HG02798 (cell line): Measurements from ENCODE around the gene OLR1.

Experiments used
- ATAC-seq: cut with Tn5 transposase; IDR thresholded peaks from one replicate; pipeline ENCODE4 v1.9.1; 2021; ENCODE audit warnings: mild to moderate bottlenecking; ENCODE audit not compliant: unreplicated experiment, poor library complexity

The OLR1 gene

DNA sequence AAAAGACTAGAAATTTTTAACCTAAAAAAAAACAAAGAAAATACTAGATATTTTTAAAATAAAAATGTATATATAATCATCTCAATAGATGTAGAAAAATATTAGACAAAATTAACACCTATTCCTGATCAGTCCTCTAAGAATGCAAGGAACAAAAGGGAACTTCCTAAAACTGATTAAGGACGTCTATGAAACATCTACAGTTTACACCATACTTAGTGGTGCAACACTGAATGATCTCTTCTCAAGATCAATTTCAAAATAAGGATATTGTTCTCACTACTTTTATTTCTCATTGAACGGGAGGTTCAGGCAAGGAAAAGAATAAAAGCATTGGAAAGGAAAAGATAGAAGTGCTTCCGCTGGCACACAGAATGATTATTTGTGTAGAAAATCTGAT, 16.0 kb downstream of the OLR1 start:
- no peak for ATAC-seq

DNA sequence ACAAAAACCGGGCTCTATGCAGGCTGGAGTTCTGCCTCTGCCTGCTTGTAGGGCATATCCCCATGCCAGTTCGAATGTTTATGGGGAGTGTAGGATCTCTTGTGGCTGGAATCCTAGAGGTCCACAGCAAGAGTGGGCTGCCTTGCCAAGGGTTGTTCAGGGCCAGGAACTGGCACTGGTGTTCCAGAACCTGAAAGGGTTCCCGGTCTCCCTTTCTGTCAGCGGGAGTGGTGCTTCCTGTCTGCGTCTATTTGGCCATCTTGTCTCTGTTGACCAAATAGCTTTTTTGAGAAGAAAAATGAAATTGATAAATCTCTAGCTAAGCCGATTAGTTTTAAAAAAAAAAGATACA, 17.8 kb downstream of the OLR1 start:
- no peak for ATAC-seq

DNA sequence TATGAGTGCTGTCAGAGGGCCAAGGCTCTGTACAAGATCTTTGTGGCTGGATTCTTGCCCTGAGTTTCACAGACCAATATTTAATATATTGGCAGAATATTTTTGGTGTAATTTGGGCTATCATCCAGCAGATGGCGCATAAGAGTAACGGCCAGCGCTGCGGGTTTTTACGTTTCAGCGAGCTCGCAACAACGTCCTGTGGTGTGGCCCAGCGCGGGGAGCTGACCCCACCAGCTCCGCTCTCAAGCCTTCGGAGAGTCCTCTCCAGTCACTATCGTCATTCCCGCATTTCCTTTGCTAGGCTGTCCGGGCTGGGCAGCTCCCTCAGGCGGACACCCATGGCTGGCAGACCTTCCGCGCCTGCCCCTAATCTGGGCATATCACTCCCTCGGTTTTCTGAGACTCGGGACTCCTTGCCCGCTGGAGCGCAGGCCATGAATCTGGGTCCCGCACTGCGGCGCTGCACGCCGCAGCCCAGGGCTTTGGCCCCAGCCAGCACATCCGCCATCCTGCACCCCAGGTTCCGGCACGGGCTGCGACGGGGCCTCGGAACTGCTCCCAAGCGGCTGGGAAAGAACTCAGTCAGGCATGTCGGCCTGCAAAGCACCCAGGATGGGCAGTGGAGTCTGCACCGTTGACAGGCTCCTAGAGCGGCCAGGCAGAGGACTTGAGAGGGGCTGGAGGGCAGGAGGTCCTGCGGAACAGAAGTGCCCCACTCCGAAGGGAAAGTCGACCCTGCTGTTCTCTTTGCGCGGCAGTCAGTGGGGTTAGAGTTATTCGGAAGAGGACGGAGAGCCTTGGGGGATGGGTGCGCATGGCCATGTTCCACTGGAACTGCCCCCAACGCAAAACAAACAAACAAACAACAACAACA, 18.4 kb downstream of the OLR1 start:
- ATAC-seq = peak; percentile 69

DNA sequence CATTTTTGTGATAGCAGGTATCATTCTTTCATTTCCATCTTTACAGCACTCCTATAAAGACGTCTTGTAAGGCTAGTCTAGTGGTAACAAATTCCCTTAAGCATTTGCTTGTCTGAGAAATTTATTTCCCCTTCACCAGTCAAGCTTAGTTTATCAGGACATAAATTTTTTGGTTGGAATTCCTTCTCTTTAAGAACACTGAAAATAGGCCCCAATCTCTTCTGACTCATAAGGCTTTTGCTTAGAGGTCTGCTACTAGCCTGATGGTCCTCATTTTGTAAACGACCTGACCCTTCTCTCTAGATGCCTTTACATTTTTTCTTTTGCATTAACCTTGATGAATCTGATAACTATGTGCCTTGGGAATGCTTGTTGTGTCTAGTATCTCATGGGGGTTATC, 20.3 kb downstream of the OLR1 start:
- ATAC-seq = no peak

DNA sequence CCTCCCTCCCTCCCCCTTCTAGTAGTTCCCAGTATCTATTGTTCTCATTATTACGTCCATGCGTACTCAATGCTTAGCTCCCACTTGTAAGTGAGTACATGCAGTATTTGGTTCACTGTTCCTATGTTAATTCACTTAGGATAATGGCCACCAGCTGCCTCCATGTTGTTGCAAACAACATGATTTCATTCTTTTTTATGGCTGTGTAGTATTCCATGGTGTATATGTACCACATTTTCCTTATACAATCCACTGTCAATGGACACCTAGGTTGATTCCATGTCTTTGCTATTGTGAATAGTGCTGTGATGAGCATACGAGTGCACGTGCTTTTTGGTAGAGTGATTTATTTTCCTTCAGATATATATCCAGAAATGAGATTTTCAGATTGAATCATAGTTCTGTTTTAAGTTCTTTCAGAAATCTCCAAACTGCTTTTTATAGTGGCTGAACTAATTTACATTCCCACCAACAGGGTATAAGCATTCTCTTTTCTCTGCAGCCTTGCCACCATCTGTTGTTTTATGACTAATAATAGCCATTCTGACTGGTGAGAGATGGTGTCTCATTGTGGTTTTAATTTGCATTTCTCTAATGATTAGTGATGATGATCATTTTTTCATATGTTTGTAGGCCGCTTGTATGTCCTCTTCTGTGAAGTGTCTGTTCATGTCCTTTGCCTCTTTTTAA, 24.1 kb downstream of the OLR1 start:
- ATAC-seq = peak; percentile 70

DNA sequence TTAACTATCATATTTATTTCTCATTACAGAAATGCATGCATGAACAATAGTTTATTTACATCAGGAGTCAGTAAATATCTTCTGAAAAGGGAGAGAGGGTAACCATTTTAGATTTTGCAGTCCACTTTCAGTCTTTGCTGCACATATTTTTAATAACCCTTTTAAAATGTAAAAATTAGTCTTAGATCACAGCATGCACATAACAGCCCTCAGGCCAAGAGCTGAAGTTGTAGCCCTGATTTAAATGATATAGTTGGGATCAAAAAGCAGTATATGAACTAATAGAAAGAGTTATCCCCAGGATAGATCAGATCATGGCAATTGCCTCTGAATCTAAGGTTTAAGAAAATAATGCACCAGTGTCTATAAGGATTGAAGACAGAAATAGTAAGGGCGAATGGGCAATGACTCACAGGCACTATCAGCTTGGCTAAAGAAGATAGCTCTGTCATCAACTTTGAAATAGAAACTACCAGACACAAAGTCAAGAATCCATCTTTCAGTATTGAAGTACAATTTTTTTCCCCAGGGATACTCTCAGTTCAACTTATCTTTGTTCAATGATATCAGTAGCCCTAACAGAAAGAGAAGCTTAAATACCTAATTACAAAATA, 28.8 kb downstream of the OLR1 start:
- ATAC-seq = no peak

DNA sequence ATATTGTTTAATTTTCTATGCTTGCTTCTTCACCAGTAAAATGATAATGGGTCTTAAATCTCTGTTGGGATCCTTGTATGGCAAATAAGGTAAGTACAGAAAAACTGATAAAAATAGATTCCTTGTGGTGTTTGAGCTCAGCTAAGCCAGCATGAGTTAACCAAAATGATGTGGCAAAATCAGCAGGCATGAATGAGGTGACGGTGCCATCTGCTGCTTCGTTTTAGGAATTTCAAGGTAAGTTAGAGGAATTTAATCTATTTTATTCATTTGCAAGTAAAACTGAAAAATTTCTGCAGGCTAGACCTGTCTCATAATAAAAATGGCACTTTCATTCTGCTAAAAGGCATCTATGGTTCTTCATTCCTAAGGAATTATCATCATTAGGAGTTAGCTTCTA, 31.9 kb downstream of the OLR1 start:
- no peak for ATAC-seq

DNA sequence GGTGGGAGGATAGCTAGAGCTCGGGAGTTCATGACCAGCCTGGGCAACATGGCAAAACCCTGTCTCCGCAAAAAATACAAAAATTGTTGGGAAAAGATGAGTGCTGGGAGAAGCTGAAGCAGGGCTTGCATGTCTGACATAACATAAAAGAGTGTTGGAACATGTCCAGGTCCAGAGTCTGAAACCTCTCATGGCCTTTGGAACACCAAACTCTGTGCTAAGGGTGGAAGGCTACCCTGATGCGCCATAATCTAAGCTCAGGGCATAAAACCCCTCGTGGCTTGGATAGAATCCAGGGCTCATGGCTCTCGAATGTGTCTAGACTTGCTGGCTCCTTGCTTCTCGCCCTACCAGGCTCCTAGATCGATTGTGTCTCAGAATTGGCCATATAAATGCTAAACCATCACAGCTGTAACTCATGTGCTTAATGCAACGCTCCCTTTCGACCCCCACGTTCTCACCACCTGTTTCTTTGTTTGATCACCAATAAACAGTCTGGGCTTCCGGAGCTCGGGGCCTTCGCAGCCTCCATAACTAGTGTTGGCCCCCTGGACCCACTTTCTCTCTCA, 35.2 kb downstream of the OLR1 start:
- ATAC-seq = no peak

DNA sequence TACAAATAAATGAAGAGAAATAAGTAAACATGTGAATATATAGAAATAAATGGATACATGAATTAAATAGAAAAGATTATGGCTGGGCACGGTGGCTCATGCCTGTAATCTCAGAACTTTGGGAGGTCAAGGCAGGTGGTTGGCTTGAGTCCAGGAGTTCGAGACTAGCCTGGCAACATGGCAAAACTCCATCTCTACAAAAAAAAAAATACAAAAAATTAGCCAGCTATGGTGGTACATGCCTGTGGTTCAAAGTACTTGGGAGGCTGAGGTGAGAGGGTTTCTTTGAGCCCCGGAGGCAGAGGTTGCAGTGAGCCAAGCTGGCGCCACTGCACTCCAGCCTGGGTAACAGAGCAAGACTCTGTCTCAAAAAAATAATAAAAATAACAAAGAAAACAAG, 36.8 kb downstream of the OLR1 start:
- ATAC-seq = no peak

DNA sequence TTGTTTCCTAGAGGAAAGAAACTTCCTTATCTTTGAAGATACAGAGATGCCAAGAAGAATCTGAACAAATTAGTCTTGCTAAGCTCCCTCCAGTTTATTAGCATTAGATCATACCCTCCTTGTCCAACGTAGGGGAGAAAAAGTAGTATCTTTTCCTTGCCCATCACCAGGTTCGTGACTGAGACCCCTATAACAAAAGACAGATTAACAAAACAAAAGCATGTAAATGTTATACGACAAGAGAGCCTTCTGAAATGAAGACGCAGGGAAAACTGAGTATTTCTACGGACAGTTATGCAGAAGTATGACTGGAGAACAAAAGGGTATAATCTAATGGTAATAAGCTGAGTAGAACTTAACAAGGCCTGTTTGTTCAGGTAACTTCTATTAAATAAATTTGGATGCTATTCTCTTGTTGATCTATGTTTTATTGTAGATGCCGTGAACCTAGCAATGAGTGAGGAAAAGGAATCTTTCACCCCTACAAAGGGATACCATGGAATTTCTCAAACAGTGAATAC, 39.0 kb downstream of the OLR1 start:
- ATAC-seq = no peak

DNA sequence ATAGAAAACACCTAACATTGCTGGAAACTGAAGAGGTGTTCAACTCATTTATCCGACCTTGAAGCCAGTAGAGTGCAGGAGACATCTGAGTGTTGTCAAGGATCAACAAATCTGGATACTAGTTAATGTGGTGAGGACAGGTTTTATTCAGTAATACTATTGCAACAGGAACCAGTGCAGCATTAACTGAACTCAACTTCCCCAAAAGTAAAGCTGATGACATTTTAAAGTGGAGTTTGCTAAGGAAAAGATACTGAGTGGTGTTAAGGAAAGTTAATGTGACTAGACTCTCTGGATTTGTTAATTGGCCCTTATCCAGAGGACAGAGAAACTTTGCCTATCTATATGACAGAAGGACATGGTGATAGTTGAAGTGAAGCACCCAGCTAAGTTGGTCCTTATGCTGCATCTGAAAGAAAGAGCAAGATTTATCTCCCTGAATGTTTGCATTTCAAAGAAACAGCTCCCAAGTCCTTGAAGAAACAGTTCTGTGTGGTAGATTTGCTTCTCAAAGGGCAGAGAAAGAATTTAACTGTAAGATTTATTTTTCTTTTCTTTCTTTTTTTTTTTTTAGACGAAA, 40.7 kb downstream of the OLR1 start:
- no peak for ATAC-seq

DNA sequence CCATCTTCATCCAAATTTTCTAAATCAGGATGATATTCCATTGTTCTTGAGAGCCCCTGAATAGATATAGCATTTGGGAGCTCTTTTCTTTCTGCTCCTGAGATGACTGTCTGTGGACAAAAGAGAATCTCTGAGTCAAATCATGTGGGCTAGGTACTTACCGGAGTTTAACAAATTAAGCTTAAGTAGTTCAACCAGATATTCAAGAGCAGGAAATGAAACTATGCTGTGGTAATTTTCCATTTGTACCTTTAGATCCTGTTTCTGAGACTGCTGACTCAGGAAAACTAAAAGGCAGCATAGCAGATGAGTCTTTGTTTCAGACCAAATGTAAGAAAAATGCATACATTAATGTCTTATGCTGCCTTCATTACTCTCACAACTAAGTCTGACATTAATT, 41.9 kb downstream of the OLR1 start, which contains the start of gene CLEC7A:
Gene CLEC7A, minus strand, starts transcription at position 158 of the 400 bp plus-strand sequence. Its CDS starts 117 bp downstream, at position 41.
- ATAC-seq = peak; percentile 85

DNA sequence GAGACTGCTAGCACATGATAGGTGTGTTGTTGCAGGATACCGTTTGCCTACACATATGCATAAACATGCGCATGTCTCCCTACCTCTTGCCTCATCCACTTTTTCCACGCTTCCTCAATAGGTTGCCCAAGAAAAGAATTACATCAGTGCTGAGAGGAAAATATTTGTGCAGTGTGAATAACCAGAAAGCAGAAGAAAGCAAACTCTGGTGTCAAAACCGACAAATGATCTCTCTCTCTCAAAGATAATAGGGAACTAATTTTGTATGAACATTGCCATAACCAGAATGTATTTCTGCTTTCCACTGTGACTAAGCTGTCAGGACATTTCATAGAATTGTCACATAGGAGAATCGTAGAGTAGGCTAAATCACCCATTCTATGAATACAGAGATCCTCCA, 43.2 kb downstream of the OLR1 start:
- ATAC-seq = no peak

DNA sequence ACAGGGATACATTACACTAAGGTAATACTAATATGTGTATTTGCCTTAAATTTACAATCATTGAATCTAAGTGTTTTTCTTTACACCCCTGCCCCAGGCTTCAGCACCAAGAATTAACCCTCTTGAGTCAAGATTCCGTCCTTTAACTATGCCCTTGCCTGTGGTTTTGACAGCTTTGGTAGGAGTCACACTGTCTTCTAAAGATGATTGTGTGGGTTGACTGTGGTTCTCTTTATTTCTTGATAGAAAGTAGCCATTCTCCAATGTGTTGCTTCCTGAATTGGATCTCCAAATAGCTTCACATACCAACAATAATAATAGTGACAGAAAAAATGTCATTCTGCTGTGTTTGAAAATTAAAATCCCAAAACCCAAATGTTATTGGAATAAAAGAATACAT, 45.5 kb downstream of the OLR1 start:
- ATAC-seq = no peak

DNA sequence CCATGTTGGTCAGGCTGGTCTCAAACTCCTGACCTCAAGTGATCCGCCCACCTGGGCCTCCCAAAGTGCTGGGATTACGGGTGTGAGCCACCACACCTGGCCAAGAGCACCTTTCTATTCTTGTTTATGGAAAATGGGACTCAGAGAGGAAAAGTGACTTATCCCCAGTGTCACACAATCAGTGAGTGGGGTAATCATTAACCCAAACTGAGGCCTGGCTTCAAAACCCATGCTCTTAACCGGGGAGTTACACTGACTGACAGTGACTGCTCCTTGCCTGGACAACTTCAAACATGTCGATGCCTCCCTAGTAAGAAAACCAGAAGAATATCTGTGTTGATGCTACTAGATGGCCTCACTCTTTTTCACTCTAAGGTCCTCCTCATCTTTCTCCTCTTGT, 49.2 kb downstream of the OLR1 start:
- ATAC-seq = no peak

DNA sequence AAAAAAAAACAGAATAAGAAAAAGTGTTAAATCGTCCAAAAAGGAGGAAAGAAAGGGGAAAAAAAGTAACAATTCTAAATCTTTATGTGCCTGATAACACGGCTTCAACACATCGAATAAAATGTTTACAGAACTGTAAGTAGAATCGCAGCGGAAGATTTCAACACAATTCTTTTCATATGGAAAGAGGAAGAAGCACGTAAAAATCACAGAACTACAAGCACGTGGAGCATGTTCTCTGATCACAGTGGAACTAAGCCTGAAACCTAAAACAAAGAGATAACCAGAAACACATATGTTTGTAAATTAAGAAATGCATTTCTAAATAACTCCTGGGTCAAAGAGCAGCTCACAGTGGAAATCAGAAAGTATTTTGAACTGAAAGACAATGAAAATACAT, 50.7 kb downstream of the OLR1 start:
- ATAC-seq = no peak

DNA sequence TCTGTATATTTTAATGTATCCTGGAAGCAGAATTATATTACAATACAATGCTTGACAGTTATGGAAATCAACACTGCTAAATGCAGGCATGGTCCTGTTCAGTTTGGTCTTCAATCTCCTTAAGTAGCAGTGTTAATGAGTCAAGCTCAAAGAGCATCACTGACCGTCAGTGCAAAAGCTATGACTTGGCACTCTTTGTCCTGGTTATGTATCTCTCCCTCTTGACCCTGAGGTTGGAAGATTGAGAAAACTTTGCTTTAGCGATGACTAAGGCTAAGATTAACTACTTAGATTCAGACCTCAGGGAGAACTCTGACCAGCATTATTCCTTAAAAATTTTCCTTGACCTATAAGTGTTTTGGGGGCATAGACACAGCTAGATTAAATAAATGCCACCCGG, 52.9 kb downstream of the OLR1 start:
- ATAC-seq = no peak

DNA sequence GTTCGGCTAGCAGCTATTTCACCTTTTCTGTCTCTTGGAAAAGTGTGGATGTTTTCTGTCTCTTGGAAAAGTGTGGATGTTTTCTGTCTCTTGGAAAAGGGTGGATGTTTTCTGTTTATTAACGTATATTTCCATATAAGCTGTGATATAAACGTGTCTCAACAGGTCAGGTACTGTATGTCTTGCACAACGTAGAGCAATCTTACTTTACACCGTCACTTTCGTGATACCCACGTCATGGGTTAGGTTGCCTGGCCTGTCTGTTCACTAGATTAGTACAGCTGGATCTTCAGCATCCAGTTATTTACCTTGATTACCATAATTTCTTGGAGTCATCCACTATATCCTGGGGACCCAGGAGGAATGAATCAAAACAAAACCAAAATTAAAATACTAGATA, 56.0 kb downstream of the OLR1 start:
- ATAC-seq = no peak

DNA sequence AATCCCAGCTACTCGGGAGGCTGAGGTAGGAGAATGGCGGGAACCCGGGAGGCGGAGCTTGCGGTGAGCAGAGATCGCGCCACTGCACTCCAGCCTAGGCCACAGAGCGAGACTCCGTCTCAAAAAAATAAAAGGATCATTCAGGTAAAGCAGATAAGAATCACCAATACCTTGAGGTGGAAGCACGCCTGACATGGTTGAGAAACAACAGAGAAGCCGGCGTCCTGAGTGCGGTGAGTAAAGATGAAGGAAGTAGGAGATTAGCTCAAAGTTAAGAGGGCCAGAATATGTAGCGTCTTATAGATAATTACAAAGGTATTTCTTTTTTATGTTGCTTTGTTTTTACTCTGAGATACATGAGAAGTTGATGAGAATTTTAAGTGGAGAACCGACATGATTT, 56.6 kb downstream of the OLR1 start:
- no peak for ATAC-seq

DNA sequence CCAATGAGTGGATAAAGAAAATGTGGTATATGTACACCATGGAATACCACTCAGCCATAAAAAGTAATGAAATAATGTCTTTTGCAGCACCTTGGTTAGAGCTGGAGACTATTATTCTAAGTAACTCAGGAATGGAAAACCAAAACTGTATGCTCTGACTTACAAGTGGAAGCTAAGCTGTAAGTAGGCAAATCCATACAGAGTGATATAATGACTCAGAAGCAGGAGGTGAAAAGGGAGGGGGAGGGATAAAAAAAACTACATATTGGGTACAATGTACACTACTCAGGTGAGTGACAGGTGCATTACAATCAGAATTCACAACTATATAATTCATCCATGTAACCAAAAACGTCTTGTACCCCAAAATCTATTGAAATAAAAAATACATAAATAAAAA, 58.0 kb downstream of the OLR1 start:
- no peak for ATAC-seq

DNA sequence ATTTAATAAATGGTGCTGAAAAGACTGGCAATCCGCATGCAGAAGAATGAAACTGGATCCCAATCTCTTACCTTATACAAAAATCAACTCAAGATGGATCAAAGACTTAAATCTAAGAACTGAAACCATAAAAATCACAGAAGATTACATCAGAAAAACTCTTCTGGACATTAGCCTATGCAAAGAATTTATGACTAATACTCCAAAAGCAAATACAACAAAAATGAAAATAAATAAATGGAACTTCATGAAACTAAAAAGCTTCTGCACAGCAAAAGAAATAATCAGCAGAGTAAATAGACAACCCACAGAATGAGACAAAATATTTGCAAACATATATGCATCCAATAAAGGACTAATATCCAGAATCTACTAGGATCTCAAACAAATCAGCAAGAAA, 58.9 kb downstream of the OLR1 start:
- ATAC-seq = no peak
